SU-DHL-6 (cell line): ENCODE results near the gene ALX4.

ENCODE experiments used
- CTCF ChIP-seq: fragments of 200-600 bp; sonication (generic); IDR thresholded peaks from one replicate; pipeline ENCODE4 v1.5.1; 2017; ENCODE audit warnings: antibody characterized with exemption, mild to moderate bottlenecking, low read length, moderate library complexity; ENCODE audit not compliant: insufficient read depth, poor library complexity, severe bottlenecking
- EZH2phosphoT487 ChIP-seq: fragments of 200-600 bp; sonication (generic), shearing (Covaris generic); conservative IDR thresholded peaks from 2 replicates; pipeline ENCODE4 v1.6.1; 2018; ENCODE audit warnings: mild to moderate bottlenecking, antibody characterized with exemption, low read length, moderate library complexity, mixed read lengths

GRCh38 chr11:44340656-44341055 is 30.7 kb upstream of the ALX4 start:
- TF ChIP-seq CTCF = no peak
- no peak for TF ChIP-seq EZH2phosphoT487
